ENCODE data around the gene ADARB1.

DNA sequence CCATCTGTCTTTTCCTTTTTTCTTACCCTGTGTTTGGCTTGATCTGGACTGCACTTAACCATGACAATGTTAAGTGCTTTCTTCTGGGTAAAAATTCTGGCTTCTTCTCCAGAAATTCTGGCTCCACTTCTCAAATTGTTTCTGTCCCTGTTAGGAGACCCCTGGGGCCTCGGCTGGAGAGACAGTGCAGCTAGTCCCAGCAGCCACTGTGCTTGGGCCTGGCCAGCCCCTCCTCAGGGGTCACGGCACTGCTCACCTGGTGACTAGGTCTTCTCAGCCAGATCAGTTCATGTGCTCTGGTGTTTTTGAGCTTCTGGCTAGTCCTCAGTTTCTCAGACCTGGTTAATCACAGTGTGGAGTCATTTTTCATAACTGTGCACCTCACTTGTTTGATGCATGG lies 72.4 kb downstream of the ADARB1 start:
- TF ChIP-seq, protein P1, sequence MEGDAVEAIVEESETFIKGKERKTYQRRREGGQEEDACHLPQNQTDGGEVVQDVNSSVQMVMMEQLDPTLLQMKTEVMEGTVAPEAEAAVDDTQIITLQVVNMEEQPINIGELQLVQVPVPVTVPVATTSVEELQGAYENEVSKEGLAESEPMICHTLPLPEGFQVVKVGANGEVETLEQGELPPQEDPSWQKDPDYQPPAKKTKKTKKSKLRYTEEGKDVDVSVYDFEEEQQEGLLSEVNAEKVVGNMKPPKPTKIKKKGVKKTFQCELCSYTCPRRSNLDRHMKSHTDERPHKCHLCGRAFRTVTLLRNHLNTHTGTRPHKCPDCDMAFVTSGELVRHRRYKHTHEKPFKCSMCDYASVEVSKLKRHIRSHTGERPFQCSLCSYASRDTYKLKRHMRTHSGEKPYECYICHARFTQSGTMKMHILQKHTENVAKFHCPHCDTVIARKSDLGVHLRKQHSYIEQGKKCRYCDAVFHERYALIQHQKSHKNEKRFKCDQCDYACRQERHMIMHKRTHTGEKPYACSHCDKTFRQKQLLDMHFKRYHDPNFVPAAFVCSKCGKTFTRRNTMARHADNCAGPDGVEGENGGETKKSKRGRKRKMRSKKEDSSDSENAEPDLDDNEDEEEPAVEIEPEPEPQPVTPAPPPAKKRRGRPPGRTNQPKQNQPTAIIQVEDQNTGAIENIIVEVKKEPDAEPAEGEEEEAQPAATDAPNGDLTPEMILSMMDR (IDR thresholded peaks at IDR 0.05; ENCODE audit: insufficient read depth, low read length, poor library complexity, severe bottlenecking) = no peak
- TF ChIP-seq EZH2phosphoT487 (conservative IDR thresholded peaks at IDR 0.05; ENCODE audit: low read length) = no peak

Data from SU-DHL-6 (cell line).